ENCODE results near the gene DDX54.

The DDX54 gene, protein sequence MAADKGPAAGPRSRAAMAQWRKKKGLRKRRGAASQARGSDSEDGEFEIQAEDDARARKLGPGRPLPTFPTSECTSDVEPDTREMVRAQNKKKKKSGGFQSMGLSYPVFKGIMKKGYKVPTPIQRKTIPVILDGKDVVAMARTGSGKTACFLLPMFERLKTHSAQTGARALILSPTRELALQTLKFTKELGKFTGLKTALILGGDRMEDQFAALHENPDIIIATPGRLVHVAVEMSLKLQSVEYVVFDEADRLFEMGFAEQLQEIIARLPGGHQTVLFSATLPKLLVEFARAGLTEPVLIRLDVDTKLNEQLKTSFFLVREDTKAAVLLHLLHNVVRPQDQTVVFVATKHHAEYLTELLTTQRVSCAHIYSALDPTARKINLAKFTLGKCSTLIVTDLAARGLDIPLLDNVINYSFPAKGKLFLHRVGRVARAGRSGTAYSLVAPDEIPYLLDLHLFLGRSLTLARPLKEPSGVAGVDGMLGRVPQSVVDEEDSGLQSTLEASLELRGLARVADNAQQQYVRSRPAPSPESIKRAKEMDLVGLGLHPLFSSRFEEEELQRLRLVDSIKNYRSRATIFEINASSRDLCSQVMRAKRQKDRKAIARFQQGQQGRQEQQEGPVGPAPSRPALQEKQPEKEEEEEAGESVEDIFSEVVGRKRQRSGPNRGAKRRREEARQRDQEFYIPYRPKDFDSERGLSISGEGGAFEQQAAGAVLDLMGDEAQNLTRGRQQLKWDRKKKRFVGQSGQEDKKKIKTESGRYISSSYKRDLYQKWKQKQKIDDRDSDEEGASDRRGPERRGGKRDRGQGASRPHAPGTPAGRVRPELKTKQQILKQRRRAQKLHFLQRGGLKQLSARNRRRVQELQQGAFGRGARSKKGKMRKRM

GRCh38 chr12:113185180-113186032, at the start of gene DDX54, which contains the start of gene RITA1:
Gene DDX54 (minus strand): TSS chr12:113185478. CDS start chr12:113185451, 27 bp downstream.
Gene RITA1 (plus strand): TSS chr12:113185721. CDS start chr12:113186747, 1,026 bp downstream.
- peak; percentile 65 for DNase-seq (ENCODE audit: low read depth)
- peak within 1 kb of the TSS; percentile 83 for H3K4me3 ChIP-seq (ENCODE audit: control insufficient read depth, low read depth, low read length)
- TF ChIP-seq, protein P1, sequence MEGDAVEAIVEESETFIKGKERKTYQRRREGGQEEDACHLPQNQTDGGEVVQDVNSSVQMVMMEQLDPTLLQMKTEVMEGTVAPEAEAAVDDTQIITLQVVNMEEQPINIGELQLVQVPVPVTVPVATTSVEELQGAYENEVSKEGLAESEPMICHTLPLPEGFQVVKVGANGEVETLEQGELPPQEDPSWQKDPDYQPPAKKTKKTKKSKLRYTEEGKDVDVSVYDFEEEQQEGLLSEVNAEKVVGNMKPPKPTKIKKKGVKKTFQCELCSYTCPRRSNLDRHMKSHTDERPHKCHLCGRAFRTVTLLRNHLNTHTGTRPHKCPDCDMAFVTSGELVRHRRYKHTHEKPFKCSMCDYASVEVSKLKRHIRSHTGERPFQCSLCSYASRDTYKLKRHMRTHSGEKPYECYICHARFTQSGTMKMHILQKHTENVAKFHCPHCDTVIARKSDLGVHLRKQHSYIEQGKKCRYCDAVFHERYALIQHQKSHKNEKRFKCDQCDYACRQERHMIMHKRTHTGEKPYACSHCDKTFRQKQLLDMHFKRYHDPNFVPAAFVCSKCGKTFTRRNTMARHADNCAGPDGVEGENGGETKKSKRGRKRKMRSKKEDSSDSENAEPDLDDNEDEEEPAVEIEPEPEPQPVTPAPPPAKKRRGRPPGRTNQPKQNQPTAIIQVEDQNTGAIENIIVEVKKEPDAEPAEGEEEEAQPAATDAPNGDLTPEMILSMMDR (conservative IDR thresholded peaks at IDR 0.05; ENCODE audit: control insufficient read depth, insufficient read depth, low read depth, low read length): no peak

- H3K4me3 ChIP-seq (ENCODE audit: control insufficient read depth, low read depth, low read length): no peak overlapping the region
- TF ChIP-seq, protein P1 (conservative IDR thresholded peaks at IDR 0.05; ENCODE audit: control insufficient read depth, insufficient read depth, low read depth, low read length): no peak
Measured at GRCh38 chr12:113234483-113234882, 49.2 kb upstream of the DDX54 start.

DNA sequence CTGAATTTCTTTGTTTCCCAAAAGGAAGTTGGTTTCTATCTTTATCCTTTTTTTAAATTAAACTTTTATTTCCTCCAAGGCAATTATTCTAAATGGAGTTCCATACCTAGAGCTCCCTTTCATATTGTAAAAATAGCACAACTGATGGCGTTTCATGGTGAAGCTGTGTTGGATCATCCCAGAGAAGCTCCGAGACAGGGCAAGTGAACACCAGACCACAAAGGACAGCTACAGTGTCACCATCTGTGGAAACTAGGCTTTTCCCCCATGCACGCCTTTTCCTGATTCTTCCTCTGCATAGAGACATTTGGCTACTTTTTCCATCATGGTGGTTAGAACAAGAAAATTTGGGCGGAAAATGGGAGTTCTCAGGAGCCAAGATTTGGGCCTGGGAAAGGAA, 48.7 kb upstream of the DDX54 start:
- TF ChIP-seq, protein P1 (conservative IDR thresholded peaks at IDR 0.05; ENCODE audit: control insufficient read depth, insufficient read depth, low read depth, low read length): no peak
- no peak overlapping the region for H3K4me3 ChIP-seq (ENCODE audit: control insufficient read depth, low read depth, low read length)
- DNase-seq (ENCODE audit: low read depth): no peak

More at GRCh38 chr12:113234483-113234882, 49.2 kb upstream of the DDX54 start:
- DNase-seq (ENCODE audit: low read depth): no peak

DNA sequence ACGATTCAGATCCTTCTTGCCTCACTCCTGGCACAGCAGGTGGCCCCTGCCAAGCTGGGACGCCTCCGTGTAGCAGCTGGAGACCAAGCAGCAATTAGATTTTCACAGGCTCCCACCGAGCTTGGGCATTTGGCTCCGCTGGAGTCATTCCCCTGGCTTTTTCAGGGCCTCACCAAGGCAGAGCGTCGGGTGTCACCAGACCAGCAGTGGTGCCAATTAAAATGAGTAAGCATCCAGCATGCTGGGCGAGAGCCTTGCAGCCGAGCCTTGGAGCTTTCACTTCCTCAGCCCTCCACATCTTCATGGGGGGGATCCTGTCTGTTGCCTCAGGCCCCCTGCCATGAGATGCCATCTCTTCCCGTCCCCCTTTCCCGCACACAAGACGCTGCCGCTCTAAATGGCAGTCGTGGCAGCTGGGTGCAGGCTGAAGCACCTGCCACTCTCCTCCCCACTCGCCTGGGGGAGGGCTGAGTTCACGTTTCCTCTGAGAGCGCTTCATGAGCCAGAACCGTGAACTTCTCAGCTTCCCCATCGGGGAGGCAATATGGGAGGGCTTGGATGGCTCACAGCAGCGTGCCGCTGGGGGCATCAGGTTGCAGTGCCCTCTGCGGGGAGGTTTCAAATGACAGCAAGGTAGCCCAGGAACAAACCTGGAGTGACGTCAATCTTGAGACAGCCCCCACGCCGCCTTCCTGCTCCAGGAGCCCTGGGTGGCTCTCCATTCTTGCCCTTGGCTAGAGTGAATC, 47.7 kb upstream of the DDX54 start:
- DNase-seq (ENCODE audit: low read depth): peak; percentile 20
- no peak overlapping the region for H3K4me3 ChIP-seq (ENCODE audit: control insufficient read depth, low read depth, low read length)

DNA sequence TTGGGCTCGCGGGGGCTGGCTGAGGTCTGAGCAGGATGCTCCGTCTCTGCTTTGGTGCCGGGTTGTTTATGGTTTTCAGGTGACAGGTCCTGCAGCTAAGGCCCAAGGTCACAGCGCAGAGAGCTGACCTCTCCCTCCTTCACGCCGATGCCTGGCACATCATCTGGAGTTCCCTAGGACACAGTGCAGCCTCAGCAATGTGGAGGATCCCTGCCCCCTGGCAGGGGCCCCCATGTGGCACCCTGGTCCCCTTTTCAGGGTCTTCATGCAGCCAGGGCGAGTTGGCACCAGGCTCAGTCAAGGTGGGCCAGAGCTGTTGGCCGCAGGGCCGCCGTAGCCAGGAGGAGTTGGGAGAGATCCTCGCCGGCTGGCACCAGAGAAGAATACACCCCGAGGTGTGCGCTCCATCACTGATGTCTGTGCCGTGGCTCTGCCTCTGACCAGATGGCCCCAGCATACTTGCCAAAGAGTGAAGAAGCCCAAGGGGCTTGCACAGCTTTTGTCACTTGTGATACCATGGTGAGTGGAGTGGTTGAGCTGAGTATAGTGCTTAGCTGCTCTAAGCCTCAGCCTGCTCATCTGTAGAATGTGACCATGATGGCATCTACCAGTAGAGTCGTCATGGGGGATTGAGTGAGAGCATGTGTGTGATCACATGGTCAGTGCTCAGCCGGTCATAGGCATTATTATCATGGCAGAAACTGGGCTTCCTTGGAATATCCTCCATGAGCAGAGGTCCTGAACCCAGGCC, 47.0 kb upstream of the DDX54 start:
- no peak overlapping the region for H3K4me3 ChIP-seq (ENCODE audit: control insufficient read depth, low read depth, low read length)
- TF ChIP-seq, protein P1 (conservative IDR thresholded peaks at IDR 0.05; ENCODE audit: control insufficient read depth, insufficient read depth, low read depth, low read length): no peak
- DNase-seq (ENCODE audit: low read depth): no peak

More for the DNA sequence above, 47.7 kb upstream of the DDX54 start:
- TF ChIP-seq, protein P1 (conservative IDR thresholded peaks at IDR 0.05; ENCODE audit: control insufficient read depth, insufficient read depth, low read depth, low read length): no peak

Data from fibroblast of mammary gland (primary cell).